B cell (primary cell): ENCODE measurements around the gene CHAT. TPM values are rescaled to one million over a fixed set of nuclear protein-coding genes. Genes with fewer than 3 reads are reported as not detected.

Experiments used
- ATAC-seq: fragments of 200-7000 bp; cut with Tn5 transposase; one replicate; pipeline ENCODE4 v1.10.0; 2021; ENCODE audit warnings: low read depth, mild to moderate bottlenecking, moderate number of reproducible peaks, moderate library complexity
- CTCF ChIA-PET: fragments of 350-600 bp; sonication (Branson Sonifier 250); formaldehyde crosslinking; loops from one replicate; lab custom pipeline; 2021; ENCODE audit warnings: antibody characterized with exemption, inconsistent platforms; lab: Charles Lee
- POLR2A ChIA-PET: fragments of 350-600 bp; sonication (Branson Sonifier 250); formaldehyde crosslinking; loops from one replicate; lab custom pipeline; 2021; ENCODE audit warnings: antibody characterized with exemption; lab: Charles Lee
- DNase-seq: peaks from one replicate; pipeline ENCODE4 v3.0.0; 2013
- H2AFZ ChIP-seq: 2 replicates; pipeline ENCODE4 v1.6.1; 2012; ENCODE audit warnings: mild to moderate bottlenecking, low read depth, low read length; ENCODE audit not compliant: insufficient read depth, poor library complexity, severe bottlenecking
- H3K27ac ChIP-seq, 2 donors: 1 replicate in 1 of 2; 2 replicates in 1 of 2; pipeline ENCODE4 v1.5.1; 2012 to 2013; ENCODE audit warnings: low read length in 2 of 2, mild to moderate bottlenecking in 2 of 2, moderate library complexity in 1 of 2
- H3K27me3 ChIP-seq, 4 experiments: fragments of 200-600 bp in 1 of 4; sonication (generic) in 1 of 4; replicated peaks in 1 of 4; 1 replicate in 2 of 4; 2 replicates in 2 of 4; pipeline versions ENCODE4 v1.6.1 to v1.7.0; 2013 to 2016; ENCODE audit warnings: low read length in 3 of 4, mild to moderate bottlenecking in 2 of 4, mixed read lengths in 1 of 4, moderate library complexity in 1 of 4; ENCODE audit not compliant: insufficient read depth in 4 of 4, control insufficient read depth in 3 of 4; ENCODE audit errors: control extremely low read depth in 1 of 4
- H3K36me3 ChIP-seq, 2 experiments: replicated peaks in 1 of 2; 1 replicate in 1 of 2; 2 replicates in 1 of 2; pipeline versions ENCODE4 v1.6.1 to v1.7.1; 2013; ENCODE audit warnings: low read length in 1 of 2; ENCODE audit not compliant: insufficient read depth in 2 of 2, control insufficient read depth in 1 of 2; ENCODE audit errors: control extremely low read depth in 1 of 2, extremely low read depth in 1 of 2
- H3K4me1 ChIP-seq, 2 donors: fragments of 200-600 bp in 1 of 2; sonication (generic) in 1 of 2; 1 replicate in 1 of 2; 2 replicates in 1 of 2; pipeline versions ENCODE4 v1.5.1 to v1.6.1; 2013 to 2017; ENCODE audit warnings: low read length in 2 of 2; ENCODE audit not compliant: control insufficient read depth in 2 of 2, insufficient read depth in 2 of 2
- H3K4me2 ChIP-seq: replicated peaks from 2 replicates; pipeline ENCODE3; 2012; ENCODE audit warnings: mild to moderate bottlenecking, low read depth, low read length; ENCODE audit not compliant: poor library complexity, severe bottlenecking
- H3K4me3 ChIP-seq, 5 experiments: fragments of 200-600 bp in 1 of 5; sonication (generic) in 1 of 5; 1 replicate in 3 of 5; 2 replicates in 2 of 5; pipeline versions ENCODE4 v1.5.1 to v1.7.0; 2011 to 2016; ENCODE audit warnings: low read length in 4 of 5, mild to moderate bottlenecking in 4 of 5, low read depth in 2 of 5, control low read depth in 1 of 5, moderate library complexity in 1 of 5; ENCODE audit not compliant: insufficient read depth in 1 of 5; ENCODE audit errors: control extremely low read depth in 1 of 5, extremely low read depth in 1 of 5
- H3K79me2 ChIP-seq: fragments of 200-600 bp; sonication (generic); one replicate; pipeline ENCODE4 v1.6.0; 2016; ENCODE audit warnings: low read length; ENCODE audit not compliant: control insufficient read depth, insufficient read depth
- H3K9ac ChIP-seq: fragments of 200-600 bp; sonication (generic); 2 replicates; pipeline ENCODE4 v1.6.1; 2017; ENCODE audit warnings: mild to moderate bottlenecking, low read length, moderate library complexity
- H3K9me3 ChIP-seq, 3 donors: one replicate each; pipeline versions ENCODE4 v1.6.1 to v1.7.1; 2013; ENCODE audit warnings: low read length in 2 of 3; ENCODE audit not compliant: control insufficient read depth in 2 of 3, insufficient read depth in 1 of 3; ENCODE audit errors: control extremely low read depth in 1 of 3
- H4K20me1 ChIP-seq: 2 replicates; pipeline ENCODE4 v1.6.0; 2012; ENCODE audit warnings: mild to moderate bottlenecking, low read length; ENCODE audit not compliant: insufficient read depth, control insufficient read depth, poor library complexity, severe bottlenecking
- H3K27ac Mint-ChIP-seq: one replicate; pipeline ENCODE4 v1.8.0; 2021; ENCODE audit warnings: mixed read lengths
- H3K27me3 Mint-ChIP-seq: one replicate; pipeline ENCODE4 v1.8.0; 2021; ENCODE audit warnings: mixed read lengths
- H3K4me1 Mint-ChIP-seq: one replicate; pipeline ENCODE4 v1.8.0; 2021; ENCODE audit warnings: mixed read lengths
- H3K4me3 Mint-ChIP-seq: one replicate; pipeline ENCODE4 v1.8.0; 2021; ENCODE audit warnings: mixed read lengths
- H3K9me3 Mint-ChIP-seq: one replicate; pipeline ENCODE4 v1.8.0; 2022; ENCODE audit warnings: mixed read lengths; ENCODE audit not compliant: insufficient read depth
- EZH2 ChIP-seq: IDR thresholded peaks from 2 replicates; pipeline ENCODE4 v1.6.1; 2012; ENCODE audit warnings: borderline replicate concordance, low read depth, mild to moderate bottlenecking, moderate library complexity, low read length; ENCODE audit not compliant: insufficient read depth, poor library complexity, severe bottlenecking
- WGBS: methylation state at CpG from one replicate; pipeline ENCODE4 v1.1.5; 2013; ENCODE audit warnings: missing lambda C conversion rate; ENCODE audit not compliant: insufficient coverage; 5-methylcytosine and 5-hydroxymethylcytosine counted together
- intact Hi-C: fragments of 100-400 bp; cut with micrococcal nuclease; formaldehyde crosslinking; loops from one replicate; pipeline ENCODE4 v1.10.0; 2022
- polyA plus RNA-seq: library from polyadenylated mRNA; depleted of rRNA; stranded (reverse); fragments of >200 nt; gene quantifications from 2 replicates; pipeline ENCODE4 v1.2.3, GENCODE V29; 2012
- total RNA-seq, 2 donors: library from RNA; stranded (reverse); fragments of 120-200 nt in 1 of 2; gene quantifications; 1 replicate in 1 of 2; 2 replicates in 1 of 2; pipeline versions ENCODE4 v1.2.3 to v1.2.4, GENCODE V29; 2013 to 2022
- TF ChIP-seq, protein P1 (sequence below): fragments of 200-600 bp; IDR thresholded peaks from one replicate; pipeline ENCODE4 v1.8.0; 2022; ENCODE audit warnings: antibody characterized with exemption, mild to moderate bottlenecking

Gene CHAT
- total and polyA plus RNA-seq, 2 donors (not counting 1 experiment from before 2014, with no cell fraction given): not detected

- H3K27ac ChIP-seq: no peak overlapping the region
- H3K36me3 ChIP-seq: no peaks in the 10 kb centered on the region
- peaks cover 2% of the 10 kb centered on the region for H3K9me3 Mint-ChIP-seq
- ChIA-PET CTCF (no interaction called here), POLR2A (no interaction called here)
- TF ChIP-seq, protein P1, sequence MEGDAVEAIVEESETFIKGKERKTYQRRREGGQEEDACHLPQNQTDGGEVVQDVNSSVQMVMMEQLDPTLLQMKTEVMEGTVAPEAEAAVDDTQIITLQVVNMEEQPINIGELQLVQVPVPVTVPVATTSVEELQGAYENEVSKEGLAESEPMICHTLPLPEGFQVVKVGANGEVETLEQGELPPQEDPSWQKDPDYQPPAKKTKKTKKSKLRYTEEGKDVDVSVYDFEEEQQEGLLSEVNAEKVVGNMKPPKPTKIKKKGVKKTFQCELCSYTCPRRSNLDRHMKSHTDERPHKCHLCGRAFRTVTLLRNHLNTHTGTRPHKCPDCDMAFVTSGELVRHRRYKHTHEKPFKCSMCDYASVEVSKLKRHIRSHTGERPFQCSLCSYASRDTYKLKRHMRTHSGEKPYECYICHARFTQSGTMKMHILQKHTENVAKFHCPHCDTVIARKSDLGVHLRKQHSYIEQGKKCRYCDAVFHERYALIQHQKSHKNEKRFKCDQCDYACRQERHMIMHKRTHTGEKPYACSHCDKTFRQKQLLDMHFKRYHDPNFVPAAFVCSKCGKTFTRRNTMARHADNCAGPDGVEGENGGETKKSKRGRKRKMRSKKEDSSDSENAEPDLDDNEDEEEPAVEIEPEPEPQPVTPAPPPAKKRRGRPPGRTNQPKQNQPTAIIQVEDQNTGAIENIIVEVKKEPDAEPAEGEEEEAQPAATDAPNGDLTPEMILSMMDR: no peak
- TF ChIP-seq EZH2: no peak
- H3K4me1 Mint-ChIP-seq: no peaks in the 10 kb centered on the region
- H4K20me1 ChIP-seq: no peaks in the 10 kb centered on the region
- no peak overlapping the region for H3K4me3 Mint-ChIP-seq
- peaks cover 0 to 5% (median 0%) of the 10 kb centered on the region in 3 donors for H3K9me3 ChIP-seq
- no peak overlapping the region for H3K9ac ChIP-seq
- H2AFZ ChIP-seq: no peak overlapping the region
- no peak for DNase-seq
- peaks cover 0 to 2% (median under 1%) of the 10 kb centered on the region in 4 experiments for H3K27me3 ChIP-seq
- H3K4me2 ChIP-seq: no peak overlapping the region
- H3K79me2 ChIP-seq: no peaks in the 10 kb centered on the region
- no peak for ATAC-seq
- H3K27ac Mint-ChIP-seq: no peak overlapping the region
- no peak overlapping the region for H3K4me3 ChIP-seq
- WGBS: 66% methylated on average over 2 of the region's 2 CpGs
- peaks cover 14% of the 10 kb centered on the region for H3K27me3 Mint-ChIP-seq
- intact Hi-C loops: no loop called here
- no peaks in the 10 kb centered on the region for H3K4me1 ChIP-seq
These were observed 52.3 kb downstream of the CHAT start for GRCh38 chr10:49666054-49666615.

GRCh38 chr10:49666685-49667084, 52.8 kb downstream of the CHAT start:
- H3K4me1 Mint-ChIP-seq: no peaks in the 10 kb centered on the region
- no peak overlapping the region for H3K4me3 Mint-ChIP-seq
- no peak overlapping the region for H2AFZ ChIP-seq
- H3K9me3 ChIP-seq: peaks cover 0 to 5% (median 0%) of the 10 kb centered on the region in 3 donors
- ATAC-seq (no peak), DNase-seq (no peak)
- H3K27ac ChIP-seq: no peak overlapping the region
- H3K27me3 ChIP-seq: peaks cover 0 to 4% (median under 1%) of the 10 kb centered on the region in 4 experiments
- H3K27me3 Mint-ChIP-seq: peaks cover 19% of the 10 kb centered on the region
- H3K27ac Mint-ChIP-seq: no peak overlapping the region
- H3K9me3 Mint-ChIP-seq: peaks cover 3% of the 10 kb centered on the region
- no peak overlapping the region for H3K4me3 ChIP-seq
- H4K20me1 ChIP-seq: no peaks in the 10 kb centered on the region
- 89% methylated on average over 5 of the region's 5 CpGs for WGBS
- H3K36me3 ChIP-seq: no peaks in the 10 kb centered on the region
- H3K4me1 ChIP-seq: no peaks in the 10 kb centered on the region
- no peak overlapping the region for H3K9ac ChIP-seq
- H3K4me2 ChIP-seq: no peak overlapping the region
- CTCF ChIA-PET: no interaction called here
- POLR2A ChIA-PET: no interaction called here
- intact Hi-C loops: no loop called here
- TF ChIP-seq EZH2: no peak
- TF ChIP-seq, protein P1: no peak
- H3K79me2 ChIP-seq: no peaks in the 10 kb centered on the region
